ENCODE data around the gene GRID2. TPM values are rescaled to one million over a fixed set of nuclear protein-coding genes. Genes with fewer than 3 reads are reported as not detected.

GRID2 gene
- total and polyA plus RNA-seq, 10 of the 15 experiments (the other 5 are each of a cell fraction or from before 2014, with no cell fraction given) = not detected

DNA sequence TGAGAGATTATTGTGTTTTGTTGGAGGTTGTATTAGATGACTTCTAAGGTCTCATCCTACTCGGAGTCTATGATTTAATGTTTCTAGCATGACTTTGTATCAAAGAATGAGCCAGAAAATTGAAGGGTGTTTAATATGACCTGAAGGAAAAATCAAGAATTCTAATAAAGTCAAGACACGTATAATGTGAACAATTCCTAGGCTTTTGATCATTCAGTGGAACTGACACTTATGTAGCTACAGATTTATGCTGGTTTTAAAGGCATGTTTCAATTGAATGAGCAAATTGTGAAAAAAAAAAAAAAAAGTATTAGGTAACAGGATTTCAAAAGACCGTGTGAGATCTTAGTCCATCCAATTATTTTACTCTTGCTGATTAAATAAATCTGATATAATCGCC lies 64.9 kb downstream of the GRID2 start:
- intact Hi-C loops (cut with micrococcal nuclease; ENCODE audit: unreplicated experiment) (no loop called here), in situ Hi-C loops (cut with MboI) (no loop called here)
- TF ChIP-seq SPI1 (IDR thresholded peaks at IDR 0.05; ENCODE audit: borderline replicate concordance, insufficient read depth, low read depth, low read length) (no peak), ZNF384 (IDR thresholded peaks at IDR 0.05; ENCODE audit: borderline replicate concordance, low read depth, low read length) (no peak), TCF7 (IDR thresholded peaks at IDR 0.05; ENCODE audit: borderline replicate concordance) (no peak), IRF5 (IDR thresholded peaks at IDR 0.05; ENCODE audit: borderline replicate concordance) (no peak), ZNF274 (IDR thresholded peaks at IDR 0.05; ENCODE audit: insufficient read depth, insufficient read length) (no peak), RAD51 (IDR thresholded peaks at IDR 0.05) (no peak), TCF3 (IDR thresholded peaks at IDR 0.05; ENCODE audit: borderline replicate concordance, insufficient read depth, low read depth, low read length) (no peak), FOS (IDR thresholded peaks at IDR 0.05; ENCODE audit: borderline replicate concordance, extremely low read depth, insufficient read length) (no peak), IKZF1 (conservative IDR thresholded peaks at IDR 0.05) (no peak)
- H3K9ac ChIP-seq (ENCODE audit: control insufficient read depth, insufficient read depth, low read length) = no peak overlapping the region
- no peaks in the 10 kb centered on the region for H3K79me2 ChIP-seq (ENCODE audit: control insufficient read depth, insufficient read depth, low read length)
- ATAC-seq = no peak
- no peak overlapping the region for H3K4me3 ChIP-seq
- SMC1A ChIA-PET (ENCODE audit: uncharacterized antibody, unreplicated experiment) = interaction anchor here (0.6 kb wide), 1 partner anchor 68 kb away, joined by 7 read pairs; no protein-coding TSS in a partner anchor
- no peak overlapping the region for H2AFZ ChIP-seq (ENCODE audit: control insufficient read depth, low read depth, low read length)
- no peaks in the 10 kb centered on the region for H3K36me3 ChIP-seq (ENCODE audit: control insufficient read depth in 2 of 2, insufficient read depth in 2 of 2, low read length in 1 of 2)
- H3K4me2 ChIP-seq (ENCODE audit: control insufficient read depth, insufficient read depth) = no peak overlapping the region
- H3K4me1 ChIP-seq (ENCODE audit: control insufficient read depth, insufficient read depth, low read length) = no peaks in the 10 kb centered on the region
- H4K20me1 ChIP-seq (ENCODE audit: control insufficient read depth, insufficient read depth) = no peaks in the 10 kb centered on the region
- WGBS (ENCODE audit: insufficient coverage, insufficient replicate concordance, low lambda C conversion rate, missing lambda C conversion rate) = 15% methylated on average over 4 of the region's 4 CpGs
- no peaks in the 10 kb centered on the region for H3K9me3 ChIP-seq (replicated peaks; ENCODE audit: control insufficient read depth, insufficient read depth, low read length)
- no peak overlapping the region for H3K27ac ChIP-seq (ENCODE audit: control insufficient read depth, insufficient read depth)
- CTCF ChIA-PET = interaction anchor here (0.7 to 1.0 kb wide), 2 partner anchors 15 to 52 kb away, joined by 3 to 4 read pairs; no protein-coding TSS in a partner anchor
- RAD21 ChIA-PET (ENCODE audit: unreplicated experiment) = interaction anchor here (1.0 kb wide), 1 partner anchor 18 kb away, joined by 3 read pairs; no protein-coding TSS in a partner anchor
- POLR2A ChIA-PET = no interaction called here
- FAIRE-seq = no peak
- no peaks in the 10 kb centered on the region for H3K27me3 ChIP-seq (replicated peaks in 1 of 2; ENCODE audit: control insufficient read depth in 2 of 2, insufficient read depth in 2 of 2, low read length in 1 of 2)
- no TSS peak for BruUV-seq (replicated peaks)
- no peak for DNase-seq (ENCODE audit: low read depth, low spot score)

All from GM12878 (cell line).